Peyer's patch (tissue), 4 donors: ENCODE results near the gene LAMA4.

ENCODE experiments used
- POLR2A ChIP-seq, 2 donors: fragments of 450-650 bp; IDR thresholded peaks; one replicate each; pipeline ENCODE4 v1.5.1; 2017; ENCODE audit warnings: antibody characterized with exemption in 2 of 2, mild to moderate bottlenecking in 2 of 2, moderate library complexity in 2 of 2
- TF ChIP-seq, protein P1 (sequence below), 6 experiments: fragments of 450-650 bp in 4 of 6; fragments of 200-600 bp in 2 of 6; sonication (generic) in 1 of 6; IDR thresholded peaks; one replicate each; pipeline ENCODE4 v1.5.1; 2017 to 2019; ENCODE audit warnings: antibody characterized with exemption in 6 of 6, mild to moderate bottlenecking in 3 of 6, moderate library complexity in 1 of 6

DNA sequence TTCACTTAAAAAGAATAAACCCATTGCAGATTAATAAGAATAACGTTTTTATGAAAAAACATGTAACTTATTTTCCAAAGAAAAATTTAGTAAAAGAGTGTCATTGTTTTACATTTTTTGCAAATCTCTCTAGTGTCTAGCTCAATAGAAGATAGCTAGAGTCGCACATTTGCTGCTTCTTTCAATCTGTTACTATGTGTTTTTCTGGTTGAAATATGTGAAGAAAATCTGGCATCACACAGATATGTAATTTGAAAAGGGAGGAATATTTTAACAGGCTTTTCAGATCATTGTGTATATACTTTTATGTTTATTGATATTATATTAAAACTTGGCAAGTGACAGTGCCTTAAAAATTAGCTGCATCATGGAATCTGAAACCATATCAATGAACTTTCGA lies 191.4 kb downstream of the LAMA4 start:
- TF ChIP-seq, protein P1, sequence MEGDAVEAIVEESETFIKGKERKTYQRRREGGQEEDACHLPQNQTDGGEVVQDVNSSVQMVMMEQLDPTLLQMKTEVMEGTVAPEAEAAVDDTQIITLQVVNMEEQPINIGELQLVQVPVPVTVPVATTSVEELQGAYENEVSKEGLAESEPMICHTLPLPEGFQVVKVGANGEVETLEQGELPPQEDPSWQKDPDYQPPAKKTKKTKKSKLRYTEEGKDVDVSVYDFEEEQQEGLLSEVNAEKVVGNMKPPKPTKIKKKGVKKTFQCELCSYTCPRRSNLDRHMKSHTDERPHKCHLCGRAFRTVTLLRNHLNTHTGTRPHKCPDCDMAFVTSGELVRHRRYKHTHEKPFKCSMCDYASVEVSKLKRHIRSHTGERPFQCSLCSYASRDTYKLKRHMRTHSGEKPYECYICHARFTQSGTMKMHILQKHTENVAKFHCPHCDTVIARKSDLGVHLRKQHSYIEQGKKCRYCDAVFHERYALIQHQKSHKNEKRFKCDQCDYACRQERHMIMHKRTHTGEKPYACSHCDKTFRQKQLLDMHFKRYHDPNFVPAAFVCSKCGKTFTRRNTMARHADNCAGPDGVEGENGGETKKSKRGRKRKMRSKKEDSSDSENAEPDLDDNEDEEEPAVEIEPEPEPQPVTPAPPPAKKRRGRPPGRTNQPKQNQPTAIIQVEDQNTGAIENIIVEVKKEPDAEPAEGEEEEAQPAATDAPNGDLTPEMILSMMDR (IDR thresholded peaks at IDR 0.05), result no peak
- no peak for TF ChIP-seq POLR2A (IDR thresholded peaks at IDR 0.05)
